BLaER1 treated with 17β-estradiol and CSF1 and Interleukin-3, amounts not matched to agents 10 nM and 100 nM (cell line): ENCODE results near the gene ZBTB12.
"Not testable (repeated sequence)": the region's sequence is repeated elsewhere in the genome, so short reads cannot be mapped to it uniquely, and the experiment has no call there.

Experiments used
- H3K27ac ChIP-seq, 11 experiments: shearing (Covaris generic); formaldehyde crosslinking; 2 replicates each; pipeline ENCODE4 v1.8.1; 2022
- H3K27me3 ChIP-seq, 11 experiments: shearing (Covaris generic); formaldehyde crosslinking; 2 replicates each; pipeline ENCODE4 v1.8.1; 2022
- H3K36me3 ChIP-seq, 11 experiments: shearing (Covaris generic); formaldehyde crosslinking; 2 replicates each; pipeline ENCODE4 v1.8.1; 2022
- H3K4me1 ChIP-seq, 10 experiments: shearing (Covaris generic); formaldehyde crosslinking; 2 replicates each; pipeline ENCODE4 v1.8.1; 2022
- H3K4me2 ChIP-seq, 11 experiments: shearing (Covaris generic); formaldehyde crosslinking; 2 replicates each; pipeline ENCODE4 v1.8.1; 2022
- H3K4me3 ChIP-seq, 10 experiments: shearing (Covaris generic); formaldehyde crosslinking; 2 replicates each; pipeline ENCODE4 v1.8.1; 2022
- H3K9ac ChIP-seq, 11 experiments: shearing (Covaris generic); formaldehyde crosslinking; 2 replicates each; pipeline ENCODE4 v1.8.1; 2022
- H3K9me3 ChIP-seq, 11 experiments: shearing (Covaris generic); formaldehyde crosslinking; replicated peaks in 1 of 11; 2 replicates each; pipeline ENCODE4 v1.8.1; 2022
- H4K20me1 ChIP-seq, 11 experiments: shearing (Covaris generic); formaldehyde crosslinking; 2 replicates each; pipeline ENCODE4 v1.8.1; 2022
- Cebpa-rat ChIP-seq, 11 experiments: shearing (Covaris generic); IDR thresholded peaks; 2 replicates each; pipeline ENCODE4 v1.8.1; 2022

The ZBTB12 gene

GRCh38 chr6:31915351-31915750 lies 13.5 kb upstream of the ZBTB12 start:
- Histone ChIP-seq H3K36me3 (no peaks in the 10 kb centered on the region), H3K9ac (no peak overlapping the region), H3K4me3 (no peak overlapping the region), H3K27me3 (no peaks in the 10 kb centered on the region), H4K20me1 (no peaks in the 10 kb centered on the region), H3K9me3 (no peaks in the 10 kb centered on the region), H3K4me2 (no peak overlapping the region), H3K4me1 (peaks cover 0 to 33% (median 15%) of the 10 kb centered on the region in 10 experiments; a peak in 14 of 20 replicates), H3K27ac (no peak overlapping the region)
- no peak for TF ChIP-seq Cebpa-rat (IDR thresholded peaks at IDR 0.05)

GRCh38 chr6:31911826-31912585 lies 10.1 kb upstream of the ZBTB12 start:
- H3K27me3 ChIP-seq, result no peaks in the 10 kb centered on the region
- no peaks in the 10 kb centered on the region for H3K36me3 ChIP-seq
- no peak overlapping the region for H3K9ac ChIP-seq
- H3K9me3 ChIP-seq, result no peaks in the 10 kb centered on the region
- TF ChIP-seq Cebpa-rat (IDR thresholded peaks at IDR 0.05), result no peak
- H3K4me2 ChIP-seq, result peak overlapping the region in 5 of 11 experiments; percentile 58 to 78 (median 76); a peak in 9 of 22 replicates
- H4K20me1 ChIP-seq, result no peaks in the 10 kb centered on the region
- H3K4me1 ChIP-seq, result peaks cover 0 to 56% (median 40%) of the 10 kb centered on the region in 10 experiments; a peak in 18 of 20 replicates
- peak overlapping the region in 2 of 11 experiments; percentile 66 to 70; a peak in 5 of 22 replicates for H3K27ac ChIP-seq
- H3K4me3 ChIP-seq, result no peak overlapping the region

- not testable (repeated sequence) for H3K9ac ChIP-seq, H3K27me3 ChIP-seq, H4K20me1 ChIP-seq, H3K4me3 ChIP-seq, H3K36me3 ChIP-seq, H3K9me3 ChIP-seq
- H3K4me2 ChIP-seq, result peak overlapping the region in 3 of 11 experiments; percentile 20 to 78 (median 76); a peak in 6 of 22 replicates
- H3K4me1 ChIP-seq, result peaks cover 0 to 74% (median 53%) of the 10 kb centered on the region in 10 experiments; a peak in 18 of 20 replicates
- H3K27ac ChIP-seq, result peak overlapping the region in 2 of 11 experiments; percentile 17 to 30; a peak in 3 of 22 replicates
Observed at GRCh38 chr6:31909298-31909697, 7.4 kb upstream of the ZBTB12 start.

GRCh38 chr6:31908791-31909190 lies 6.9 kb upstream of the ZBTB12 start:
- H3K4me1 ChIP-seq, result peaks cover 0 to 77% (median 54%) of the 10 kb centered on the region in 10 experiments; a peak in 18 of 20 replicates
- no peak for TF ChIP-seq Cebpa-rat (IDR thresholded peaks at IDR 0.05)
- 0 out of 22 replicates have a peak overlapping the region, but pooled peaks of 1 of the 11 experiments have one; percentile 60 for H3K27ac ChIP-seq
- no peaks in the 10 kb centered on the region for H3K27me3 ChIP-seq
- no peaks in the 10 kb centered on the region for H3K36me3 ChIP-seq
- H3K9ac ChIP-seq, result no peak overlapping the region
- peak overlapping the region in 3 of 11 experiments; percentile 20 to 78 (median 76); a peak in 4 of 22 replicates for H3K4me2 ChIP-seq
- no peak overlapping the region for H3K4me3 ChIP-seq
- H4K20me1 ChIP-seq, result no peaks in the 10 kb centered on the region
- no peaks in the 10 kb centered on the region for H3K9me3 ChIP-seq

- not testable (repeated sequence) for H3K9me3 ChIP-seq, H3K27me3 ChIP-seq, H3K36me3 ChIP-seq, H4K20me1 ChIP-seq, H3K4me3 ChIP-seq, H3K9ac ChIP-seq
- H3K4me1 ChIP-seq, result peaks cover 3 to 82% (median 59%) of the 10 kb centered on the region in 10 experiments; a peak in 19 of 20 replicates
- peak overlapping the region in 8 of 11 experiments; percentile 40 to 60 (median 44); a peak in 15 of 22 replicates for H3K27ac ChIP-seq
- H3K4me2 ChIP-seq, result peak overlapping the region in 7 of 11 experiments; percentile 7 to 78 (median 62); a peak in 11 of 22 replicates
Observed at GRCh38 chr6:31908255-31908654, 6.4 kb upstream of the ZBTB12 start.

DNA sequence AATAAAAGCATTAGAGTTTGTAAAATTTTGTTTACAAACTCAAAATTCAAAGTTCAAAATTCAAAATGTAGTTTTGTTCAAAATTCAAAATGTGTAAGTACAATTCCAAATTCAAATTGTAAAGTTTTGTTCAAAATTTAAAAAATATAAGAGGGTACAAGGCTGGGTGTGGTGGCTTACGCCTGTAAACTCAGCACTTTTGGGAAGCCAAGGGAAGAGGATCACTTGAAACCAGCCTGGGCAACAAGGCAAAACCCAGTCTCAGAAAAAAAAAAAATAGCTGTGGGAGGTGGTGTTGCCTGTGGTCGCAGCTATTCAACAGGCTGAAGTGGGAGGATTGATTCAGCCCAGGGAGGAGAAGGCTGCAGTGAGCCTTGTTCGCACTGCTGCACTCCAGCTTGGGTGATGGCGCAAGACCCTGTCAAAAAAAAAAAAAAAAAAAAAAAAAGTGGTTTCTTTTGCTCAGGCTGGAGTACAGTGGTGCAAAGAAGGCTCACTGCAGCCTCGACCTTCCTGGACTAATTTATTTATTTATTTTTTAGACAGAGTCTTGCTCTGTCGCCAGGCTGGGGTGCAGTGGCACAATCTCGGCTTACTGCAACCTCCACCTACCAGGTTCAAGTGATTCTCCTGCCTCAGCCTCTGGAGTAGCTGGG lies 5.4 kb upstream of the ZBTB12 start:
- H3K9ac ChIP-seq, result peak overlapping the region in 3 of 11 experiments; percentile 11 to 17 (median 15); a peak in 4 of 22 replicates
- H3K27me3 ChIP-seq, result no peaks in the 10 kb centered on the region
- H3K4me2 ChIP-seq, result peak overlapping the region; percentile 18 to 78 (median 60); a peak in 20 of 22 replicates
- H3K4me3 ChIP-seq, result no peak overlapping the region
- H3K9me3 ChIP-seq, result no peaks in the 10 kb centered on the region
- no peaks in the 10 kb centered on the region for H3K36me3 ChIP-seq
- peak in 10 of 11 experiments; percentile 47 to 94 (median 83); a peak in 17 of 22 replicates for TF ChIP-seq Cebpa-rat (IDR thresholded peaks at IDR 0.05)
- peak overlapping the region in 8 of 11 experiments; percentile 40 to 60 (median 44); a peak in 15 of 22 replicates for H3K27ac ChIP-seq
- H4K20me1 ChIP-seq, result no peaks in the 10 kb centered on the region
- peaks cover 13 to 89% (median 68%) of the 10 kb centered on the region in 10 experiments for H3K4me1 ChIP-seq

DNA sequence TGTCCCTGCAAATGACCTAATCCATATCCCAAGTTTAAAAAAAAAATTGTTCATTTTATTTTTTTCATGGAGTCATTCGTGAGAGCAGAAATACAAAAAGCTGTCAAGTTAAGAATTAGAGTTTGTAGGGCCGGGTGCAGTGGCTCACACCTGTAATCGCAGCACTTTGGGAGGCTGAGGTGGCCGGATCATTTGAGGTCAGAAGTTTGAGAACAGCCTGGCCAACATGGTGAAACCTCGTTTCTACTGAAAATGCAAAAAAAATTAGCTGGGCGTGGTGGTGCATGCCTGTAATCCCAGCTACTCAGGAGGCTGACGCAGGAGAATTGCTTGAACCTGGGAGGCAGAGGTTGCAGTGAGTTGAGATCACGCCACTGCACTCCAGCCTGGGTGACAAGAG lies 4.8 kb upstream of the ZBTB12 start:
- not testable (repeated sequence) for H3K36me3 ChIP-seq, H3K4me3 ChIP-seq, H3K27me3 ChIP-seq, H3K9me3 ChIP-seq, H4K20me1 ChIP-seq
- peak overlapping the region in 2 of 11 experiments; percentile 0 to 11; a peak in 3 of 22 replicates for H3K9ac ChIP-seq
- peak overlapping the region in 6 of 11 experiments; percentile 29 to 60 (median 44); a peak in 8 of 22 replicates for H3K27ac ChIP-seq
- peak overlapping the region in 10 of 11 experiments; percentile 18 to 78 (median 54); a peak in 17 of 22 replicates for H3K4me2 ChIP-seq
- peaks cover 13 to 85% (median 65%) of the 10 kb centered on the region in 10 experiments for H3K4me1 ChIP-seq

- peak overlapping the region in 9 of 11 experiments; percentile 5 to 78 (median 60); a peak in 15 of 22 replicates for H3K4me2 ChIP-seq
- H3K9ac ChIP-seq, result 0 out of 22 replicates have a peak overlapping the region, but pooled peaks of 2 of the 11 experiments have one; percentile 0 to 11
- no peaks in the 10 kb centered on the region for H3K9me3 ChIP-seq
- H3K4me1 ChIP-seq, result peaks cover 16 to 82% (median 64%) of the 10 kb centered on the region in 10 experiments
- H3K27ac ChIP-seq, result peak overlapping the region in 4 of 11 experiments; percentile 4 to 60 (median 44); a peak in 4 of 22 replicates
- no peak for TF ChIP-seq Cebpa-rat (IDR thresholded peaks at IDR 0.05)
- H4K20me1 ChIP-seq, result no peaks in the 10 kb centered on the region
- H3K36me3 ChIP-seq, result no peaks in the 10 kb centered on the region
- no peaks in the 10 kb centered on the region for H3K27me3 ChIP-seq
- H3K4me3 ChIP-seq, result no peak overlapping the region
Observed at GRCh38 chr6:31906122-31906521, 4.2 kb upstream of the ZBTB12 start.

DNA sequence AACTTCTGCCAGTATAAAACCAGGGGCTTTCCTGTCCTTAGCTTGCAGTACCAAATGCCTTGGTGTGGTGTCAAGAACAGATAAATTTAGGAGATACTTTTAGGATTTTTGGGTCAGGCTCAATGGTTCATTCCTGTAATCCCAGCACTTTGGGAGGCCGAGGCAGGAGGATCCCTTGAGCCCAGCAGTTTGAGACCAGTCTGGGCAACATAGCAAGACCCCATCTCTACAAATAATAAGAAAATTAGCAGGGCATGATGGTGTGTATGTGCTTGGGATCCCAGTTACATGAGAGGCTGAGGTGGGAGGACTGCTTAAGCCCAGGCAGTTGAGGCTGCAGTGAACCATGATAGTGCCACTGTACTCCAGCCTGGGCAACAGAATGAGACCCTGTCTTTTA lies 3.2 kb upstream of the ZBTB12 start:
- no peaks in the 10 kb centered on the region for H3K27me3 ChIP-seq
- H3K9ac ChIP-seq, result no peak overlapping the region
- H3K4me1 ChIP-seq, result peaks cover 20 to 80% (median 57%) of the 10 kb centered on the region in 10 experiments
- TF ChIP-seq Cebpa-rat (IDR thresholded peaks at IDR 0.05), result no peak
- H3K9me3 ChIP-seq, result no peaks in the 10 kb centered on the region
- H3K4me2 ChIP-seq, result no peak overlapping the region
- H3K4me3 ChIP-seq, result no peak overlapping the region
- no peaks in the 10 kb centered on the region; a peak in 1 of 22 replicates for H4K20me1 ChIP-seq
- H3K36me3 ChIP-seq, result no peaks in the 10 kb centered on the region
- H3K27ac ChIP-seq, result no peak overlapping the region
